Tibial nerve (tissue), 4 donors: ENCODE results near the gene KSR1.

Experiments
- EP300 ChIP-seq, 2 donors: sonication (generic); formaldehyde crosslinking; IDR thresholded peaks; one replicate each; pipeline ENCODE4 v1.6.1; 2017; ENCODE audit warnings: antibody characterized with exemption in 2 of 2, mild to moderate bottlenecking in 1 of 2
- POLR2A ChIP-seq, 2 donors: fragments of 450-650 bp; IDR thresholded peaks; one replicate each; pipeline ENCODE4 v1.6.1; 2017; ENCODE audit warnings: antibody characterized with exemption in 2 of 2, mild to moderate bottlenecking in 2 of 2, moderate library complexity in 2 of 2
- TF ChIP-seq, protein P1 (sequence below), 5 experiments: fragments of 200-600 bp in 3 of 5; fragments of 450-650 bp in 2 of 5; sonication (generic) in 3 of 5; IDR thresholded peaks; one replicate each; pipeline ENCODE4 v1.5.1; 2016 to 2019; ENCODE audit warnings: antibody characterized with exemption in 5 of 5, mild to moderate bottlenecking in 3 of 5, moderate library complexity in 2 of 5

DNA sequence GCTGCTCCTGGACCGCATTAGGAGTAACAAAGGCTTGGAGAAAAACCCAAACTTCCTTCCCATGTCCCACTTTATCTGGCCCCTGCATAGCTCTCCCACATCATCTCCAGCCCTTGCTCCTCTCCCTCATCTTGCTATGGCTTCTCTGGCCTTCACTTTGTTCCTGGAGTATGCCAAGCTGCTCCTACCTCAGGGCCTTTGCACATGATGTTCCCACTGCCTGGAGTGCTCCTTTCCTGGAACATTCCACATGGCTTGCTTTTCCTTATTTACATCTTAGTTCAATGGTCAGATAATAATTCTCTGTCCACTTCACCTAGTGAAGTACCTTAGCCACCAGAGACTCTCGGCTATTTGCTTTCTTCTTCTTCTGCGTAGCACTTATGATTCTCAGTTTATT is 4.3 kb upstream of the KSR1 start:
- TF ChIP-seq, protein P1, sequence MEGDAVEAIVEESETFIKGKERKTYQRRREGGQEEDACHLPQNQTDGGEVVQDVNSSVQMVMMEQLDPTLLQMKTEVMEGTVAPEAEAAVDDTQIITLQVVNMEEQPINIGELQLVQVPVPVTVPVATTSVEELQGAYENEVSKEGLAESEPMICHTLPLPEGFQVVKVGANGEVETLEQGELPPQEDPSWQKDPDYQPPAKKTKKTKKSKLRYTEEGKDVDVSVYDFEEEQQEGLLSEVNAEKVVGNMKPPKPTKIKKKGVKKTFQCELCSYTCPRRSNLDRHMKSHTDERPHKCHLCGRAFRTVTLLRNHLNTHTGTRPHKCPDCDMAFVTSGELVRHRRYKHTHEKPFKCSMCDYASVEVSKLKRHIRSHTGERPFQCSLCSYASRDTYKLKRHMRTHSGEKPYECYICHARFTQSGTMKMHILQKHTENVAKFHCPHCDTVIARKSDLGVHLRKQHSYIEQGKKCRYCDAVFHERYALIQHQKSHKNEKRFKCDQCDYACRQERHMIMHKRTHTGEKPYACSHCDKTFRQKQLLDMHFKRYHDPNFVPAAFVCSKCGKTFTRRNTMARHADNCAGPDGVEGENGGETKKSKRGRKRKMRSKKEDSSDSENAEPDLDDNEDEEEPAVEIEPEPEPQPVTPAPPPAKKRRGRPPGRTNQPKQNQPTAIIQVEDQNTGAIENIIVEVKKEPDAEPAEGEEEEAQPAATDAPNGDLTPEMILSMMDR (IDR thresholded peaks at IDR 0.05), result no peak
- TF ChIP-seq EP300 (IDR thresholded peaks at IDR 0.05) (no peak), POLR2A (IDR thresholded peaks at IDR 0.05) (no peak)
